Keratinocyte (primary cell): ENCODE data around the gene ATP8A2.

Source experiments
- EZH2 ChIP-seq: IDR thresholded peaks from one replicate; pipeline ENCODE4 v1.6.1; 2012; ENCODE audit warnings: inconsistent platforms, mild to moderate bottlenecking, low read length, moderate library complexity
- TF ChIP-seq, protein P1 (sequence below), 3 experiments: IDR thresholded peaks in 1 of 3; conservative IDR thresholded peaks in 1 of 3; optimal IDR thresholded peaks in 1 of 3; 2 replicates in 2 of 3; 3 replicates in 1 of 3; pipeline versions ENCODE3 to v1.5.1; 2011; ENCODE audit warnings: low read length in 3 of 3, mild to moderate bottlenecking in 3 of 3, moderate library complexity in 2 of 3, control low read depth in 1 of 3, inconsistent platforms in 1 of 3; ENCODE audit not compliant: insufficient read depth in 2 of 3; ENCODE audit errors: extremely low read depth in 1 of 3

DNA sequence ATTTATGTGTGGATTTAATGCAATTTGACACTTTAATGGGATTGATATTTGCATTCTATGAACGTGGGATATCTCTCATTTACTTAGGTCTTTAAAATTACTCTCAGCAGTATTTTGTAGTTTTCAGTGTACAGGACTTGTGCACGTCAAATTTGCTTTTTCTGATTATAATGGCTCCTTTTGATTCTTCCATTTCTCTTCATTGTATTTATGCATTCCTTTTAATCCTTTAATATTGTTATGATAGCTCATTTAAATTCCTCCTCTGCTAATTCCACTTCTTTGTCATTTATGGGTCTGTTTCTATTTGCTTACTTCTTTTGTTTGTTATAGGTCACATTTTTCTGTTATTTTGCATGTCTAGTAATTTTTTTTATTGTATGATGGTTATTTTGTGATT lies 226.6 kb downstream of the ATP8A2 start:
- TF ChIP-seq, protein P1, sequence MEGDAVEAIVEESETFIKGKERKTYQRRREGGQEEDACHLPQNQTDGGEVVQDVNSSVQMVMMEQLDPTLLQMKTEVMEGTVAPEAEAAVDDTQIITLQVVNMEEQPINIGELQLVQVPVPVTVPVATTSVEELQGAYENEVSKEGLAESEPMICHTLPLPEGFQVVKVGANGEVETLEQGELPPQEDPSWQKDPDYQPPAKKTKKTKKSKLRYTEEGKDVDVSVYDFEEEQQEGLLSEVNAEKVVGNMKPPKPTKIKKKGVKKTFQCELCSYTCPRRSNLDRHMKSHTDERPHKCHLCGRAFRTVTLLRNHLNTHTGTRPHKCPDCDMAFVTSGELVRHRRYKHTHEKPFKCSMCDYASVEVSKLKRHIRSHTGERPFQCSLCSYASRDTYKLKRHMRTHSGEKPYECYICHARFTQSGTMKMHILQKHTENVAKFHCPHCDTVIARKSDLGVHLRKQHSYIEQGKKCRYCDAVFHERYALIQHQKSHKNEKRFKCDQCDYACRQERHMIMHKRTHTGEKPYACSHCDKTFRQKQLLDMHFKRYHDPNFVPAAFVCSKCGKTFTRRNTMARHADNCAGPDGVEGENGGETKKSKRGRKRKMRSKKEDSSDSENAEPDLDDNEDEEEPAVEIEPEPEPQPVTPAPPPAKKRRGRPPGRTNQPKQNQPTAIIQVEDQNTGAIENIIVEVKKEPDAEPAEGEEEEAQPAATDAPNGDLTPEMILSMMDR (optimal IDR thresholded peaks at IDR 0.05 in 1 of 3, IDR thresholded peaks at IDR 0.05 in 1 of 3, conservative IDR thresholded peaks at IDR 0.05 in 1 of 3; ENCODE audit: extremely low read depth in 1 of 3, insufficient read depth in 2 of 3, low read length in 3 of 3), result no peak
- TF ChIP-seq EZH2, result no peak
